Endodermal cell (in vitro differentiated cells): ENCODE results near the gene ERVW-1. TPM values are rescaled to one million over a fixed set of nuclear protein-coding genes. Genes with fewer than 3 reads are reported as not detected.
"Not testable (repeated sequence)": the region's sequence is repeated elsewhere in the genome, so short reads cannot be mapped to it uniquely, and the experiment has no call there.

ENCODE experiments used
- DNase-seq: peaks from one replicate; pipeline ENCODE4 v3.0.0-alpha.2; 2017
- H3K27ac ChIP-seq: 2 replicates; pipeline ENCODE4 v1.5.1; 2013; ENCODE audit warnings: mild to moderate bottlenecking, low read depth, low read length, moderate library complexity
- H3K27me3 ChIP-seq: 2 replicates; pipeline ENCODE4 v1.6.1; 2013; ENCODE audit warnings: mild to moderate bottlenecking, low read length, moderate library complexity; ENCODE audit not compliant: insufficient read depth, control insufficient read depth, poor library complexity, severe bottlenecking
- H3K36me3 ChIP-seq: 2 replicates; pipeline ENCODE4 v1.7.0; 2013; ENCODE audit warnings: mild to moderate bottlenecking, low read length, moderate library complexity; ENCODE audit not compliant: control insufficient read depth, insufficient read depth
- H3K4me1 ChIP-seq: one replicate; pipeline ENCODE4 v1.7.0; 2013; ENCODE audit warnings: low read length; ENCODE audit not compliant: control insufficient read depth, insufficient read depth
- H3K4me3 ChIP-seq: 2 replicates; pipeline ENCODE4 v1.5.1; 2013; ENCODE audit warnings: mild to moderate bottlenecking, low read length, moderate library complexity
- H3K9ac ChIP-seq: 2 replicates; pipeline ENCODE4 v1.6.1; 2013; ENCODE audit warnings: mild to moderate bottlenecking, low read length, moderate library complexity; ENCODE audit not compliant: poor library complexity, severe bottlenecking; ENCODE audit errors: extremely low read depth
- H3K9me3 ChIP-seq: 2 replicates; pipeline ENCODE4 v1.6.1; 2013; ENCODE audit warnings: mild to moderate bottlenecking, low read length, moderate library complexity; ENCODE audit not compliant: control insufficient read depth
- H3K27ac Mint-ChIP-seq: 2 replicates; pipeline ENCODE4 v1.8.0; 2020; ENCODE audit warnings: mixed read lengths
- H3K27me3 Mint-ChIP-seq: 2 replicates; pipeline ENCODE4 v1.8.0; 2021; ENCODE audit warnings: mild to moderate bottlenecking, mixed read lengths; ENCODE audit not compliant: insufficient read depth
- H3K36me3 Mint-ChIP-seq: 2 replicates; pipeline ENCODE4 v1.8.0; 2020; ENCODE audit warnings: low read depth, mixed read lengths
- H3K4me1 Mint-ChIP-seq: 2 replicates; pipeline ENCODE4 v1.8.0; 2020; ENCODE audit warnings: mixed read lengths
- H3K4me3 Mint-ChIP-seq: 2 replicates; pipeline ENCODE4 v1.8.0; 2020; ENCODE audit warnings: mild to moderate bottlenecking, moderate library complexity, mixed read lengths
- H3K9me3 Mint-ChIP-seq: 2 replicates; pipeline ENCODE4 v1.8.0; 2020; ENCODE audit warnings: mild to moderate bottlenecking, mixed read lengths
- WGBS, 2 experiments: methylation state at CpG; one replicate each; pipeline versions ENCODE4 v1.1.5 to v1.1.7; 2013; ENCODE audit warnings: missing lambda C conversion rate in 2 of 2, mixed read lengths in 1 of 2; ENCODE audit not compliant: insufficient coverage in 1 of 2, insufficient read length in 1 of 2; 5-methylcytosine and 5-hydroxymethylcytosine counted together
- total RNA-seq, 2 donors: library from RNA; stranded (reverse); fragmentation: NEBNext Ultra II Directional in 1 of 2; extraction: Animal tissue kit (Norgen Biotek cat#: 25700) in 1 of 2; gene quantifications; 2 replicates in 1 of 2; 3 replicates in 1 of 2; pipeline ENCODE4 v1.2.1, GENCODE V29; 2021
- TF ChIP-seq, protein P1 (sequence below): fragments of 200-600 bp; sonication (generic); conservative IDR thresholded peaks from 2 replicates; pipeline ENCODE4 v1.5.0; 2021; ENCODE audit warnings: antibody characterized with exemption, mild to moderate bottlenecking

The ERVW-1 gene
- total RNA-seq, 2 donors from 2014 or later: 1.6 to 2.2 TPM

DNA sequence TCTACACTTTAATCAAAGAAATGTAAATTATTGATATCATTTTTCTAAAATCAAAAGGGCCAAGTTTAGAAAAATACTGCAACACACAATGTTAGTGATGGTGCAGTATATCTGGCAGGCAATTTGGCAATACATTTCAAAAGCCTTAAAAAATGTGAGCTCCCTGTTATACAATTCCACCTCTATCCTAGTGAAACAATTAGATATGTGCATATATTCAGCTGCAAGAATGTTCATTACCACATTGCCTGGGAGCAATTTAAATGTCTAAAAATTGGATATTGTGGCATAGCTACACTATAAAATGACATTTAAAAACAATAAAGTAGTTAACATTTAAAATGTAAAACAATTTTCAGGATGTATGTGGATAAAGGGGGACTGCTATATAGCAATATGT is 10.1 kb upstream of the ERVW-1 start:
- H3K4me1 ChIP-seq: peaks cover 17% of the 10 kb centered on the region
- no peaks in the 10 kb centered on the region for H3K27me3 ChIP-seq
- no peak overlapping the region for H3K27ac Mint-ChIP-seq
- no peak overlapping the region for H3K9ac ChIP-seq
- peaks cover 4% of the 10 kb centered on the region for H3K9me3 Mint-ChIP-seq
- H3K4me3 ChIP-seq: no peak overlapping the region
- TF ChIP-seq, protein P1, sequence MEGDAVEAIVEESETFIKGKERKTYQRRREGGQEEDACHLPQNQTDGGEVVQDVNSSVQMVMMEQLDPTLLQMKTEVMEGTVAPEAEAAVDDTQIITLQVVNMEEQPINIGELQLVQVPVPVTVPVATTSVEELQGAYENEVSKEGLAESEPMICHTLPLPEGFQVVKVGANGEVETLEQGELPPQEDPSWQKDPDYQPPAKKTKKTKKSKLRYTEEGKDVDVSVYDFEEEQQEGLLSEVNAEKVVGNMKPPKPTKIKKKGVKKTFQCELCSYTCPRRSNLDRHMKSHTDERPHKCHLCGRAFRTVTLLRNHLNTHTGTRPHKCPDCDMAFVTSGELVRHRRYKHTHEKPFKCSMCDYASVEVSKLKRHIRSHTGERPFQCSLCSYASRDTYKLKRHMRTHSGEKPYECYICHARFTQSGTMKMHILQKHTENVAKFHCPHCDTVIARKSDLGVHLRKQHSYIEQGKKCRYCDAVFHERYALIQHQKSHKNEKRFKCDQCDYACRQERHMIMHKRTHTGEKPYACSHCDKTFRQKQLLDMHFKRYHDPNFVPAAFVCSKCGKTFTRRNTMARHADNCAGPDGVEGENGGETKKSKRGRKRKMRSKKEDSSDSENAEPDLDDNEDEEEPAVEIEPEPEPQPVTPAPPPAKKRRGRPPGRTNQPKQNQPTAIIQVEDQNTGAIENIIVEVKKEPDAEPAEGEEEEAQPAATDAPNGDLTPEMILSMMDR: no peak
- peaks cover 27% of the 10 kb centered on the region for H3K36me3 Mint-ChIP-seq
- no peaks in the 10 kb centered on the region for H3K27me3 Mint-ChIP-seq
- no peak overlapping the region for H3K27ac ChIP-seq
- H3K4me1 Mint-ChIP-seq: peaks cover 2% of the 10 kb centered on the region
- H3K9me3 ChIP-seq: peaks cover 4% of the 10 kb centered on the region
- peaks cover 65% of the 10 kb centered on the region for H3K36me3 ChIP-seq
- no peak overlapping the region for H3K4me3 Mint-ChIP-seq
- DNase-seq: no peak

DNA sequence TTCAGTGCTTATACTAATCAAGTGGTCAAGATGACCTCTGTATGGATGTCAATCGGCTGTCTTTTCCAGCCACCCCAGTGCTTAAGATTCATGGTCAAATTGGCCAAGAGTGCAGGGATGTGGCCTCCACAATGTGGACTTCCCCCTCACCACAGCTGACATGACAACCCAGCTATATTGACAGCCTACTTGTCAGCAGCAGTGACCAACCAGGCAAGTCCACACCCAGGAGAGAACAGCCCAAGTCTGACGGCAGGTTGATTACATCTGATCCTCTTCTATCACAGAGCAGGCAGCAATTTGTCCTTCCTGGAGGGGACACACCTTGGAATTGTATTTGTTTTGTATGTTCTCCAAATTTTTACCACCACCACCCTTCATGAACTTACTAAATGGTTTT is 8.2 kb upstream of the ERVW-1 start:
- TF ChIP-seq, protein P1: no peak
- 89 to 96% methylated on average over 1 to 2 of the region's 2 CpGs for WGBS, 2 experiments
- Histone ChIP-seq H3K9me3 (peaks cover 4% of the 10 kb centered on the region), H3K9ac (peak overlapping the region; percentile 11), H3K36me3 (peaks cover 47% of the 10 kb centered on the region), H3K4me3 (peak overlapping the region; percentile 49), H3K27me3 (no peaks in the 10 kb centered on the region), H3K4me1 (peaks cover 17% of the 10 kb centered on the region), H3K27ac (no peak overlapping the region)
- Mint-ChIP-seq H3K27ac (no peak overlapping the region), H3K27me3 (no peaks in the 10 kb centered on the region), H3K4me1 (peaks cover 2% of the 10 kb centered on the region), H3K9me3 (peaks cover 4% of the 10 kb centered on the region), H3K36me3 (peaks cover 15% of the 10 kb centered on the region), H3K4me3 (no peak overlapping the region)
- no peak for DNase-seq

DNA sequence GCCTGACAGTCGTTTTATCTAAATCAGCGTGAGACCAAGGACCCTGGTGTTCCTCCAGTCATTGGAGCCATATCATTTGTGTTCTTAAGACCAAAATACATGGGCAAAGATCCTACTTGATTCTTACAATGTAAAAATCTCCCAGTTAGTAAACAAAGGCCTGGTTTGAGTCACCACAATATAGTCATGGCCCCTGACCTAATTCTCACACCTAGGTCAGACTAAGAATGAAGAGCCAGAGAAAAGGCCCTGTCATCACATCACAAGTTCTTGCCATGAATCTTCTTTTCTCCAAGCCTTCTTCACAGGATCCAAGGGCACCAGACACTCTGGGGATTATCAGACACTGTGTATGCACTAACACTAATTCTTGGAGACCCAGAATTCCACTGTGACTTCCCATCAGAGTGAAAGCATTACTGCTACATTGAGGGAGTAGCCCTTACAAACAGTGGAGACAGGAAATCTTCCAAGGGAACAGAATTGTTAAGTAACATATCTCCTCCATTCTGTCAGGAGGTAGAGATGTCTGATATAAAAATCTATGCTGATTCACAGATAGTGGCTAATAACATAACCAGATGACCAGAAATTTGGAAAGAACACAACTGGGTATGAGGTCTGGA is 7.6 kb upstream of the ERVW-1 start:
- peaks cover 2% of the 10 kb centered on the region for H3K4me1 Mint-ChIP-seq
- H3K4me1 ChIP-seq: peaks cover 14% of the 10 kb centered on the region
- no peak overlapping the region for H3K27ac ChIP-seq
- 83 to 86% methylated on average over 2 of the region's 2 CpGs for WGBS, 2 experiments
- no peak for DNase-seq
- H3K36me3 ChIP-seq: peaks cover 42% of the 10 kb centered on the region
- peaks cover 4% of the 10 kb centered on the region for H3K9me3 Mint-ChIP-seq
- peak overlapping the region; percentile 49 for H3K27ac Mint-ChIP-seq
- H3K27me3 ChIP-seq: no peaks in the 10 kb centered on the region
- H3K4me3 ChIP-seq: peak overlapping the region; percentile 49
- peak overlapping the region; percentile 11 for H3K9ac ChIP-seq
- H3K4me3 Mint-ChIP-seq: no peak overlapping the region
- H3K36me3 Mint-ChIP-seq: peaks cover 12% of the 10 kb centered on the region
- peaks cover 4% of the 10 kb centered on the region for H3K9me3 ChIP-seq
- no peaks in the 10 kb centered on the region for H3K27me3 Mint-ChIP-seq
- TF ChIP-seq, protein P1: no peak

DNA sequence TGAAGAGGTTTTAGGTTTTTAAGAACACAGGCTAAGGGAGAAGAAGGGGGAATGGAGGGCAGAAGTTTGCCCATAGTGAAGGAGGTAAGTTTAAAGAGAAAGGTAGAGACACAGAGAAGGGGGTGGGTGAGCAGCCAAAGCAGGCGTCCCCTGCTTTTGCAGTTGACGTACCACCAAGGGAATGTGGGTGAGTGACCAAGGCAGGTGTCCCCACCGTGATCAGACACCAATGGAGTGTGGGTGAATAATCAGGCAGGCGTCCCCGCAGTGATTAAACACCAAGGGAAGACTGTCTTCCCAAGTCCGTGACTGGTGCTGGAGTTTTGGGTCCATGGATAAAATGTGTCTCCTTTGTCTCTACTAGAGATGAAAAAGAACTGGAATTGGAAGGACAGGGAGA is 6.5 kb upstream of the ERVW-1 start:
- H3K4me1 Mint-ChIP-seq, H3K36me3 Mint-ChIP-seq, H3K9me3 Mint-ChIP-seq, H3K27ac Mint-ChIP-seq, H3K27ac ChIP-seq, H3K27me3 ChIP-seq, DNase-seq, H3K9me3 ChIP-seq, H3K9ac ChIP-seq, H3K4me1 ChIP-seq, H3K4me3 ChIP-seq, H3K4me3 Mint-ChIP-seq, H3K27me3 Mint-ChIP-seq: not testable (repeated sequence)
- H3K36me3 ChIP-seq: peaks cover 36% of the 10 kb centered on the region
- WGBS, 2 experiments: 95 to 100% methylated on average over 1 to 6 of the region's 6 CpGs

DNA sequence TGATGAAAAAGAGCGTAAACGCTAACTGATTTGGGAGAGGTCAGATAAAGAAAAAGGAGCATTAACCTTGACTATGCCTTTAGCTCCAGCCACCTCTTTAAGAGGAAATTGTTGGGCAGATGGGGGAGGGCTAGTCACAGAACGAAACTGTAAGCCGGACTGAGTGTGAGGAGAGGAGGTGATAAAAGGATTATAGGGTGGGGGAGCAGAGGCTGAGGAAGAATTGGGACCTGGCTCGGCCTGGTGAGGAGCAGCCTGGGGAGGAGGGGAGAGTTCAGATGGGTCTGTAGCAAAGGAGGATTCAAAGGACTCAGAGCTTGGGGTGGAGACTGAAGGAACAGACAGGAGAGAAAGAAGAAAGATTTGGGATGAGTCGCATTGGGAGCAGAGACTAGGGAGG is 5.9 kb upstream of the ERVW-1 start:
- WGBS, 2 experiments: 52% methylated on average over 5 of the region's 6 CpGs; no CpG with 5 or more reads in 1 of the 2 experiments

More for the DNA sequence above, 5.9 kb upstream of the ERVW-1 start:
- not testable (repeated sequence) for H3K4me1 Mint-ChIP-seq, H3K27ac ChIP-seq, H3K4me1 ChIP-seq, H3K27ac Mint-ChIP-seq, H3K9me3 Mint-ChIP-seq, H3K9ac ChIP-seq, H3K4me3 Mint-ChIP-seq, H3K36me3 Mint-ChIP-seq, H3K27me3 Mint-ChIP-seq, H3K9me3 ChIP-seq, H3K27me3 ChIP-seq, DNase-seq
- peaks cover 34% of the 10 kb centered on the region for H3K36me3 ChIP-seq
- peak overlapping the region; percentile 66 for H3K4me3 ChIP-seq
